ENCODE results near the gene ATP2A1.

Gene ATP2A1

GRCh38 chr16:28932339-28933141, 54.3 kb downstream of the ATP2A1 start:
- Histone ChIP-seq H3K27me3 (ENCODE audit: insufficient read depth, low read depth) (no peaks in the 10 kb centered on the region), H2AFZ (ENCODE audit: low read depth) (no peak overlapping the region), H3K9ac (no peak overlapping the region), H3K4me3 (IDR thresholded peaks at IDR 0.05; ENCODE audit: insufficient read depth, low read depth, low read length) (no peak overlapping the region), H4K20me1 (ENCODE audit: insufficient read depth) (no peaks in the 10 kb centered on the region), H3K27ac (no peak overlapping the region), H3K79me2 (ENCODE audit: insufficient read depth, low read depth) (no peaks in the 10 kb centered on the region), H3K36me3 (ENCODE audit: insufficient read depth) (no peaks in the 10 kb centered on the region), H3K4me1 (ENCODE audit: low read depth, poor library complexity, severe bottlenecking) (peaks cover 26% of the 10 kb centered on the region), H3K4me2 (no peak overlapping the region)
- TF ChIP-seq CTCF (conservative IDR thresholded peaks at IDR 0.05; ENCODE audit: low read depth, low read length), result no peak

- H3K4me1 ChIP-seq (ENCODE audit: low read depth, poor library complexity, severe bottlenecking), result peaks cover 22% of the 10 kb centered on the region
- H4K20me1 ChIP-seq (ENCODE audit: insufficient read depth), result no peaks in the 10 kb centered on the region
- no peak for TF ChIP-seq CTCF (conservative IDR thresholded peaks at IDR 0.05; ENCODE audit: low read depth, low read length)
- no peak overlapping the region for H2AFZ ChIP-seq (ENCODE audit: low read depth)
- H3K36me3 ChIP-seq (ENCODE audit: insufficient read depth), result no peaks in the 10 kb centered on the region
- no peak overlapping the region for H3K4me2 ChIP-seq
- H3K27me3 ChIP-seq (ENCODE audit: insufficient read depth, low read depth), result no peaks in the 10 kb centered on the region
- H3K79me2 ChIP-seq (ENCODE audit: insufficient read depth, low read depth), result no peaks in the 10 kb centered on the region
- no peak overlapping the region for H3K4me3 ChIP-seq (IDR thresholded peaks at IDR 0.05; ENCODE audit: insufficient read depth, low read depth, low read length)
- no peak overlapping the region for H3K9ac ChIP-seq
- no peak overlapping the region for H3K27ac ChIP-seq
Observed at GRCh38 chr16:28933171-28933570, 54.9 kb downstream of the ATP2A1 start.

- no peak overlapping the region for H2AFZ ChIP-seq (ENCODE audit: low read depth)
- H3K4me1 ChIP-seq (ENCODE audit: low read depth, poor library complexity, severe bottlenecking), result peaks cover 19% of the 10 kb centered on the region
- no peak overlapping the region for H3K4me3 ChIP-seq (IDR thresholded peaks at IDR 0.05; ENCODE audit: insufficient read depth, low read depth, low read length)
- no peaks in the 10 kb centered on the region for H4K20me1 ChIP-seq (ENCODE audit: insufficient read depth)
- H3K27ac ChIP-seq, result no peak overlapping the region
- H3K4me2 ChIP-seq, result peak overlapping the region; percentile 53
- no peaks in the 10 kb centered on the region for H3K27me3 ChIP-seq (ENCODE audit: insufficient read depth, low read depth)
- no peaks in the 10 kb centered on the region for H3K36me3 ChIP-seq (ENCODE audit: insufficient read depth)
- no peak for TF ChIP-seq CTCF (conservative IDR thresholded peaks at IDR 0.05; ENCODE audit: low read depth, low read length)
- H3K9ac ChIP-seq, result no peak overlapping the region
- H3K79me2 ChIP-seq (ENCODE audit: insufficient read depth, low read depth), result no peaks in the 10 kb centered on the region
Observed at GRCh38 chr16:28935346-28935745, 57.1 kb downstream of the ATP2A1 start.

GRCh38 chr16:28935924-28936783, 57.9 kb downstream of the ATP2A1 start:
- H3K36me3 ChIP-seq (ENCODE audit: insufficient read depth), result no peaks in the 10 kb centered on the region
- no peak overlapping the region for H3K27ac ChIP-seq
- H3K4me3 ChIP-seq (IDR thresholded peaks at IDR 0.05; ENCODE audit: insufficient read depth, low read depth, low read length), result no peak overlapping the region
- TF ChIP-seq CTCF (conservative IDR thresholded peaks at IDR 0.05; ENCODE audit: low read depth, low read length), result no peak
- H3K4me2 ChIP-seq, result peak overlapping the region; percentile 53
- H2AFZ ChIP-seq (ENCODE audit: low read depth), result peak overlapping the region; percentile 72
- no peaks in the 10 kb centered on the region for H3K79me2 ChIP-seq (ENCODE audit: insufficient read depth, low read depth)
- no peaks in the 10 kb centered on the region for H3K27me3 ChIP-seq (ENCODE audit: insufficient read depth, low read depth)
- peaks cover 12% of the 10 kb centered on the region for H3K4me1 ChIP-seq (ENCODE audit: low read depth, poor library complexity, severe bottlenecking)
- no peaks in the 10 kb centered on the region for H4K20me1 ChIP-seq (ENCODE audit: insufficient read depth)
- peak overlapping the region; percentile 28; the same call in 1 of the 2 replicates for H3K9ac ChIP-seq

Data from KMS-11 (cell line).